SIG-M5 treated with dmso at 0.1 percent for 504 hours (cell line): ENCODE data around the gene PRDM15.

ENCODE experiments used
- DNase-seq: peaks from one replicate; lab custom pipeline; 2025; ENCODE audit not compliant: unreplicated experiment; lab: John Stamatoyannopoulos, UW

Gene PRDM15, protein sequence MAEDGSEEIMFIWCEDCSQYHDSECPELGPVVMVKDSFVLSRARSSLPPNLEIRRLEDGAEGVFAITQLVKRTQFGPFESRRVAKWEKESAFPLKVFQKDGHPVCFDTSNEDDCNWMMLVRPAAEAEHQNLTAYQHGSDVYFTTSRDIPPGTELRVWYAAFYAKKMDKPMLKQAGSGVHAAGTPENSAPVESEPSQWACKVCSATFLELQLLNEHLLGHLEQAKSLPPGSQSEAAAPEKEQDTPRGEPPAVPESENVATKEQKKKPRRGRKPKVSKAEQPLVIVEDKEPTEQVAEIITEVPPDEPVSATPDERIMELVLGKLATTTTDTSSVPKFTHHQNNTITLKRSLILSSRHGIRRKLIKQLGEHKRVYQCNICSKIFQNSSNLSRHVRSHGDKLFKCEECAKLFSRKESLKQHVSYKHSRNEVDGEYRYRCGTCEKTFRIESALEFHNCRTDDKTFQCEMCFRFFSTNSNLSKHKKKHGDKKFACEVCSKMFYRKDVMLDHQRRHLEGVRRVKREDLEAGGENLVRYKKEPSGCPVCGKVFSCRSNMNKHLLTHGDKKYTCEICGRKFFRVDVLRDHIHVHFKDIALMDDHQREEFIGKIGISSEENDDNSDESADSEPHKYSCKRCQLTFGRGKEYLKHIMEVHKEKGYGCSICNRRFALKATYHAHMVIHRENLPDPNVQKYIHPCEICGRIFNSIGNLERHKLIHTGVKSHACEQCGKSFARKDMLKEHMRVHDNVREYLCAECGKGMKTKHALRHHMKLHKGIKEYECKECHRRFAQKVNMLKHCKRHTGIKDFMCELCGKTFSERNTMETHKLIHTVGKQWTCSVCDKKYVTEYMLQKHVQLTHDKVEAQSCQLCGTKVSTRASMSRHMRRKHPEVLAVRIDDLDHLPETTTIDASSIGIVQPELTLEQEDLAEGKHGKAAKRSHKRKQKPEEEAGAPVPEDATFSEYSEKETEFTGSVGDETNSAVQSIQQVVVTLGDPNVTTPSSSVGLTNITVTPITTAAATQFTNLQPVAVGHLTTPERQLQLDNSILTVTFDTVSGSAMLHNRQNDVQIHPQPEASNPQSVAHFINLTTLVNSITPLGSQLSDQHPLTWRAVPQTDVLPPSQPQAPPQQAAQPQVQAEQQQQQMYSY

DNA sequence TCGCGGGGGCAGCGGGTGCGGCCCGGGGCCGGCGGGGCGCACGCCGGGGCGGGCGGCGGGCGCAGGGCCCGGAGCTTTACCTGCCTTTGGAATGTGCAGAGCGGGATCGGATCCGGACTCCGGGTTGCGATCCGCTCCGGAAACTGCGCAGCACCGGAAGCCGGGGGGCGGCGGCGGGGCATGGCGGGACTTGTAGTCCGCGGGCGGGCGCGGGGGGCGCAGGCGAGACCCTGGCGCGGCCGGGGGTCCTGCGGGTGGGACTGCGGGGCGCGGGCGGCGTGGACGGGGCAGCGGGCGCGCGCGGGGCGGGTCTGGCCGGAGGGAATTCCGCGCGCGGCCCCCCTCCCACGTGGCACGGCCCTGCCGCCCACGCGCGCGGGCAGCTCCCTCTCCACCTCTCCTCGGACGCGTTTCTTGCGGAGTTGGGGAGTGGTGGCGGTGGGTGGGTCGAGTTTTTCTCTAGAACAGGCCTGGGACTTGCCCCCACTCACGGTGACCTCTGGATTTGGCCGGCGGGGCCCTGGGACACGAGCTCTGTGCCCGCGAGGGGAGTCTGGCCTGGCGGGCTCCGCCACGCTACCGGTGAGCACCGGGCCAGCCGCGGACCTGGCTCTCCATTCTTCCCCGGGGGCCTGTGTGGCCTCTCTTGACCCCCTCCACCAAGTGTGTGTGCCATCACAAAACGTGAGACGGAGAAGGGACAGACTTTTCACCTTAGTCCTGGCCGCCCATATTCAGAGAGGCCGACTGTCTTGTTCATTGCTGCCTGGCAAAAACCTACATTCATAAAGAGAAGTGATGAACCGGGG lies at the start of gene PRDM15:
TSS of gene PRDM15 (minus strand) at position 155 of the 809 bp plus-strand sequence. CDS start 18,981 bp downstream, outside the sequence.
- peak; percentile 81 for DNase-seq

DNA sequence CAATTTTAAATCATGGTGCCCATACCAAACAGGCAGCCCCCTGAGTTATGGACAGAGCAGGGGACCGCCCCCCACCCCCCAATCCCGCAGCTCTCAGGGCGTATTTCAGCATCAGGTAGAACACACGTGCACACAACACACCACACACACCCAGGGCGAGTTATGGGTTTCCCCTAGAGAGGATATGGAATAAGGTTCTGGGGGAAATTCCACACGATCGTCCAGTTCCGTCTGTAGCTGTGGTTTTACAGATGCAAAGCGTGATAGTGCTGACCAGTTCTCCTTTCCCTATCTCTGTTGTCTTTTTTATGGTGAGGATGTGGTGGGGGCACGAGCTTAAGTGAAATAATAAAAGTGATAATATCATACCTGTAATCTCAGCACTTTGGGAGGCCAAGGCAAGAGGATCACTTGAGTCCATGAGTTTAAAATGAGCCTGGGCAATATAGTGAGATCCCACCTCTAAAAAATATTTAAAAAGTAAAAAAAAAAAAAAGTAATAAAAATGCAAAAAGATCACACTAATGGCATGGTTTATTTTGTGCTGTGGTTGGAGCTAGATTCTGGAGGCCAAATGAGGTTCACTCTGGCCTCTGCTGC lies 49.6 kb upstream of the PRDM15 start:
- no peak for DNase-seq

DNA sequence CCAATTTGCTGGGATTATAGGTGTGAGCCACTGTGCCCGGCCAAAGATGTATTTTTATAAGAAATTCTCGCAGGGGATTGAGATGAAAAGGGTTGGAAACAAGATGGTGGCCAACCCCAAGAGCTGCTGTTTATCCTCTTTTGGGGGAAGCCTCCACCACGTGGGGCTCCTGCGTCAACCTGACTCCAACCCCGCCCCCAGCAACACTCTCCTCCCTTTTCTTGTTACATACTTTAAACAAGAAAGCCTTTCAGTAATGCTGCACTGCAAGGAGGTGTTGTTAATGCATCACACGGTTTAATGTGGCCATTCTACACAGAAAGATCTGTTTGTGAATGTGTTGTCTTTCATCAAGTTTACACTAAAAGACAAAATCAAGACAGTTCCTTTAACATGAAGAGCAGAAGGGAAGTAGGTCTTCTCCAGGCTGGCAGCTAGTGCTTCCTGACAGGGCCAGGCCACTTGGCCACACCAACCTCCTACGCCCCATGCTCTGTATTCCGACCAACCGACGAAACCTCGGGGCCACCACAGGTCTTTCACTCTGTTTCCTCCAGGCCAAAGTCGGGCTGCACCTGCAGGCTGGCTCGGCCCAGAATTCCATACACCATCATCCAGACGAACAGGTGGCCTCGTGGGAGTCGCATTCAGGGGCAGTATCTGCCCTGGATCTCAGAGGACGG lies 48.7 kb upstream of the PRDM15 start:
- DNase-seq, result no peak

- no peak for DNase-seq
Observed at GRCh38 chr21:41926807-41927171, 47.6 kb upstream of the PRDM15 start.

GRCh38 chr21:41926117-41926806 lies 47.1 kb upstream of the PRDM15 start:
- DNase-seq, result peak; percentile 50

DNA sequence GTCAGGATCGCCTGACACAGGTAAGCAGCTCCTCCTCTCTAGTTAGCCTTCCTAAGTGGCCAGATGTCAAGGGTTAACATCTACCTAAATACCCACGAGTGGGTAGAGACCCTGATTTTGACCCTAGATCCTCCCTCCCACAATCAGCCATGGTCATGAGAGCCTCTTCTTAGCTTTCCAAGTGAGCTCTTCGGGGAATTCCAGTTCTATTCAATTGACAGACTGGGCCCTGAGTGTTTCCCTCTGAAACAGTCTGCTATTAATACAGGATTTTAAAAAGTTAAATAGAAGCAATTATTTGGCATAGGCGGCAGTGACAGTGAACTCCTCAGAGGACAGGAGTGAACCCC lies 46.6 kb upstream of the PRDM15 start:
- no peak for DNase-seq

DNA sequence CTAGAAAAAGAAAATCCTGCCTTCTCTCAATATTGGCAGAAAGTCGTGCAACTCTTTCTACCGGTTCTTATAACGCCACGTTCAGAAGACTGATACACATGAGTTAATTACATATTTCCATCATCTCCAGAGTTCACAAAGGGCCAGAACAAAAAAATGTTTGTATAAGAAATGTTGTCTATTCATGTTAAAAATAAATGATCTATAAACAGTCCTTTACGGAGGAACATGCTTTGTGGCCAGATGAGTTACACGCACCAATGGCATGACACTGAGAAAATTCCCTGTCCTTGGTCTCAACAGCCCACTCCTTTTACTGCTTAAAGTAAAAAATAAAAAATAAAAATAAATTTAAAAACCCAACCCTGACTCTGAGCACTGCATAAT lies 45.2 kb upstream of the PRDM15 start:
- DNase-seq, result no peak

DNA sequence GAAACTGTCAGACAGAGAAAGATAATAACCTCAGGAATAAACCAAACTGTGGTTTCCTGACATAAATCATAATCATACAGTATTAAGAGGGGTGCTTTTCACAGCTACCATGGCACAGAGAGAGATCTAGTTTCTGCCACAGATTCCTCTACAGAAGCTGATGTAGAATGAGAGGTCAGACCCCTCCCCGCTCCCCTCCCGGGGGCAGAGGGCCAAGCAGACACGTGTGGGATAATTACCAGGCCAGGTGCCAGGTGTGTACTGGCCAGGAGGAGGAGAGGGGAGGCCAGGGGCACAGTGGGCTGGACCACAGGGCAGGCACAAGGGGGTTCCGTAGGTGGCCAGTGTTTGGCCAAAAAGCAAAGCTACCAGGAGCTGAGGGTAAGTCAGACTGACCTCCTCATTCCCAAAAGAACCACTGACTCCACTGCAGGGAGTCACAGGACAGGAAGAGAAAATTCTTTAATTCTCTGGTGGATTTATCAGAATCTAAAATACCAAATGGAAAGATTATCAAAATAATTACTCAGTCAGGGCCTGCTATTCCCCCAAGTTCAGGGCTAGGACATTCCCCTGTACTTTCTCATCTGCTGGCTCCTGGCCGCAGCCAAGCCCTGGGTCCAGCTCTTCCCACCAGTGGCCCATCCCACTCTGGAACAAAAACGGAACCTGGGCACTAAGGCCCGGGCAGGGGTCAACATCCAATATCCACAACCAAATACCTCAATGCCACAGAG lies 44.7 kb upstream of the PRDM15 start:
- no peak for DNase-seq

DNA sequence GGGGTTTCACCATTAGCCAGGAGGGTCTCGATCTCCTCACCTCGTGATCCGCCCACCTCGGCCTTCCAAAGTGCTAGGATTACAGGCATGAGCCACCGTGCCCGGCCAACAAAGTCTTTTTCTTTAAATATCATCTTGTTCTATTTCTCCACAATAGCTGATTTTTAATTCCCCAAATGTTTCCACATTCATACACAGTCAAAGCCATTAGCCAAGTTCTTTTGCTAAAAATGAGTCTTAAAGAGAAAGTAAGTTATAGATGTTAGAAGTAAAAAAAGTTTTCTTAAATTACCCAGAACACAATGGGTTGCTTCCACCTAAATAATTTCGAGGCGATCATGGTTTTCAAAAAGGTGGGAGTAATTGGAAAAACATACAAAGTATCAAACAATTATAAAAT lies 44.0 kb upstream of the PRDM15 start:
- no peak for DNase-seq

DNA sequence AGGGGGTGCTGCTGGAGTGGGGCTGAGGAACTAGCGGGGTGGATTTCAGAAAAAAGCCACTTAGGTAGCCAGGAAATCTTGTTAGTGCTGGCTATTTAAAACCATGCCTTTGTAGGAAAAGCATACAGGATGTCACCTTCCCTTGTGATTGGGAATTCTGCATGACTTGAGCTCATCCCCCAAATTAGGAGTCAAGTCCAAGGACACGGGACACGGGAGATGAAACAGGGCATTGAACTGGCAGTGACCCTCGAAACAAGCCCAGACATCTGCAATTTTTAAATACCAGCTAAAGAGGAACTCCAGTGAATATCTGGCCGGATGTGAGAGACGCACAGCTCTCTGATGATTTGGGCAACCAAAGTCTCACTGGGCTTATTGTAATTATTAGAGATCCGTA lies 41.9 kb upstream of the PRDM15 start:
- peak; percentile 8 for DNase-seq

- no peak for DNase-seq
Observed at GRCh38 chr21:41920476-41920875, 41.3 kb upstream of the PRDM15 start.

DNA sequence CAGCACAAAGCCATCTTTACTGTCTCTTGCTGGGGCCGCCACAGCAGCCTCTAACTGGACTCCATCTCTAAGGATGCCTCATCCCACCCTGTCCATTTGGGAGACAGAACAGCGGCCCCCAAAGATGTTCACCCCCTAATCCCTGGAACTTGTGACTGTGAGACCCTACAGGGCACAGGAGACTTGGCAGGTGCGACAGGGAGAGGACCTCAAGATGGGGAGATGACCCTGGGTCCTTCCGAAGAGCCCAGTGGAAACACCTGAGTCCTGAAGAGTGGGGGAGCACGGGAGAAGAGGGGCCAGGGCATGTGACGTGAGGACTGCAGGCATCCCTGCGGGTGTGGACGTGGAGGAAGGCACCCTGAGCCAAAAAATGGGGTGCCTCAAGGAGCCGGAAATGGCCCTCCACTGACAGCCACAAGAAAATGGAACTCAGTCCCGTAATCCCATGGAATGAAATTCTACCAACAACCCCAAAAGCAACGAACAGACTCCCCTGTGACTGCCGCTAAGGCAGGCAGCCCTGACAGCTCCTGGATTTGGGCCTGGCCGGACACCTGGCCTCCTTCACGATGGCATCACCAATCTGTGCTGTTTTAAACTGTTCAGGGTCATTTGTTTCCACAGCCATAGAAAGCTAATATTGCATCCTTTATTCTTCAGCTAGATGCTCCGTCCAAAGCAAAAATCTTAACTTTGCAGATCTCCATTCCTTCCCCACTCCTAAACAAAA lies 40.7 kb upstream of the PRDM15 start:
- no peak for DNase-seq

GRCh38 chr21:41918561-41919358 lies 39.6 kb upstream of the PRDM15 start:
- DNase-seq, result no peak

DNA sequence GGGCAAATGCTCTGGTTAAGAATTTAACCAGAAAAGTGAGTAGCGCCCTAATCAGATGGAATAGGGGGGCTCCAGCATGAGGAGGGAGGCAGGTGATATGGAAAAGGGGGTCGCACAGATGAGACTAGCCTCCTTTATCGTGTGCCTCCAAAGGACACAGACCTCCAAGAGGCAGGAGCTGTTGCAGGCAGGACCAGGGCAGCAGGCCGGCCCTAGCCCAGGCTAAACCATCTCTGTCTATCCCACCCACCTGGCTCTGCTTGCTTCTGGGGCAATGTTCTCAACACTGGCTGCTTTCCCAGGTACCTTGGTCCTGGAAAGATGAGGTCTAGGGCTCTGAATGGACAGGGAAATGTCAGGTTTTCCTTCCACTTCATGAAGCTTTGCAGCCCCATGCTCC lies 38.4 kb upstream of the PRDM15 start:
- no peak for DNase-seq

DNA sequence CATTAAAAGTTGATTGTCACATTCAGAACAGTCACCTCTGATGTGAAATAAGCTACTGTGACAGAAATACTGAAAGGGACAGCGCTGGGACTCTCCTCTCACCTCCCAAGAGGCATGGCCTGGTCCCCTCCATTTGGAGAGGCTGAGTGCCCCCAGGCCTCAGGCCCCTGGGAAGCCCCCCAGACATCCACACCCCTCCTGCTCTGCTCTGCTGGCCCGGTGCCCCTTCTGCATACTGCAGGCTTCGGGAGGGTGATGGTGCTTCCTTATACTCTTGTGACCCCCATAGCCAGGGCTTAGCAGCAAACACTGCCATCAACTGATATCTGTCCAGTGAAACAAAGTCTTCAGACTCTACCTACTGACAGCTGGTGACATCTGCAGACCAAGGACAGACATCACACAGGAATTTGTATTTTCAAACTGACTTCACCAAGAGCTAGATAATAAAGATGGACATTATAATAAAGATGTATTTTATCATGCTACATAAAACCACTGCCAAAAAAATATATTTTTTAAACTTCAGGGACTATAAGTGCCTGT lies 37.8 kb upstream of the PRDM15 start:
- no peak for DNase-seq

GRCh38 chr21:41914965-41915364 lies 35.8 kb upstream of the PRDM15 start:
- DNase-seq, result no peak

GRCh38 chr21:41914358-41914757 lies 35.2 kb upstream of the PRDM15 start:
- no peak for DNase-seq
